CD4-positive, alpha-beta T cell (primary cell): Measurements from ENCODE around the gene CARF. TPM values are rescaled to one million over a fixed set of nuclear protein-coding genes. Genes with fewer than 3 reads are reported as not detected.

Experiments
- ATAC-seq: fragments of 200-7000 bp; cut with Tn5 transposase; one replicate; pipeline ENCODE4 v1.10.0; 2022; ENCODE audit warnings: mild to moderate bottlenecking; ENCODE audit not compliant: poor library complexity
- CTCF ChIA-PET: fragments of 350-600 bp; sonication (Branson Sonifier 250); formaldehyde crosslinking; loops from one replicate; lab custom pipeline; 2021; ENCODE audit warnings: antibody characterized with exemption, inconsistent platforms; lab: Charles Lee
- POLR2A ChIA-PET: fragments of 350-600 bp; sonication (Branson Sonifier 250); formaldehyde crosslinking; loops from one replicate; lab custom pipeline; 2021; ENCODE audit warnings: antibody characterized with exemption, inconsistent platforms; lab: Charles Lee
- DNase-seq, 14 experiments: peaks; one replicate each; pipeline ENCODE4 v3.0.0-alpha.2; 2013 to 2020; ENCODE audit warnings: mixed read lengths in 2 of 14
- H3K27ac ChIP-seq, 2 donors: one replicate each; pipeline versions ENCODE4 v1.5.1 to v1.7.0; 2013; ENCODE audit warnings: low read length in 2 of 2, low read depth in 1 of 2, mild to moderate bottlenecking in 1 of 2
- H3K27me3 ChIP-seq, 2 experiments: 1 replicate in 1 of 2; 2 replicates in 1 of 2; pipeline versions ENCODE4 v1.6.1 to v1.7.0; 2013; ENCODE audit warnings: low read length in 2 of 2, control low read depth in 1 of 2, mild to moderate bottlenecking in 1 of 2, moderate library complexity in 1 of 2; ENCODE audit not compliant: insufficient read depth in 2 of 2, control insufficient read depth in 1 of 2
- H3K36me3 ChIP-seq: one replicate; pipeline ENCODE4 v1.6.1; 2013; ENCODE audit warnings: low read length, control low read depth; ENCODE audit not compliant: insufficient read depth
- H3K4me1 ChIP-seq: one replicate; pipeline ENCODE4 v1.6.1; 2013; ENCODE audit warnings: low read length, control low read depth; ENCODE audit not compliant: insufficient read depth
- H3K4me3 ChIP-seq: one replicate; pipeline ENCODE4 v1.5.1; 2013; ENCODE audit warnings: mild to moderate bottlenecking, low read length, moderate library complexity
- H3K9me3 ChIP-seq, 2 experiments: 1 replicate in 1 of 2; 2 replicates in 1 of 2; pipeline versions ENCODE4 v1.6.1 to v1.7.0; 2013; ENCODE audit warnings: low read length in 2 of 2, mild to moderate bottlenecking in 2 of 2, control low read depth in 1 of 2, moderate library complexity in 1 of 2; ENCODE audit not compliant: control insufficient read depth in 1 of 2, insufficient read depth in 1 of 2
- H3K27ac Mint-ChIP-seq: one replicate; pipeline ENCODE4 v1.8.0; 2020; ENCODE audit warnings: mixed read lengths
- H3K27me3 Mint-ChIP-seq: one replicate; pipeline ENCODE4 v1.8.0; 2021; ENCODE audit warnings: mixed read lengths
- H3K36me3 Mint-ChIP-seq: one replicate; pipeline ENCODE4 v1.8.0; 2021; ENCODE audit warnings: low read depth, mixed read lengths
- H3K4me1 Mint-ChIP-seq: one replicate; pipeline ENCODE4 v1.8.0; 2021; ENCODE audit warnings: low read depth, mixed read lengths
- H3K4me3 Mint-ChIP-seq: one replicate; pipeline ENCODE4 v1.8.0; 2020; ENCODE audit warnings: mild to moderate bottlenecking, mixed read lengths
- H3K9me3 Mint-ChIP-seq: one replicate; pipeline ENCODE4 v1.8.0; 2020; ENCODE audit warnings: mixed read lengths
- intact Hi-C, 2 experiments: fragments of 100-400 bp; cut with DNase I in 1 of 2; cut with micrococcal nuclease in 1 of 2; formaldehyde crosslinking; loops; one replicate each; pipeline versions ENCODE4 v1.15.1 to v1.9.0; 2023 to 2025; cut with DNase I, micrococcal nuclease
- total RNA-seq, 174 experiments: library from RNA in 2 of 174; stranded (reverse) in 2 of 174; gene quantifications; one replicate each; pipeline ENCODE4 v1.2.3 and lab custom pipeline; 2021 to 2026
- TF ChIP-seq, protein P1 (sequence below): fragments of 200-600 bp; IDR thresholded peaks from one replicate; pipeline ENCODE4 v1.8.0; 2022; ENCODE audit warnings: antibody characterized with exemption, mild to moderate bottlenecking

CARF gene
- total RNA-seq, 2 experiments from 2014 or later = 9.0 to 9.6 TPM

GRCh38 chr2:203021991-203022390 lies 109.9 kb downstream of the CARF start:
- no peaks in the 10 kb centered on the region for H3K9me3 ChIP-seq
- ChIA-PET POLR2A (no interaction called here), CTCF (no interaction called here)
- Mint-ChIP-seq H3K4me1 (peaks cover 21% of the 10 kb centered on the region), H3K9me3 (no peaks in the 10 kb centered on the region), H3K27ac (no peak overlapping the region), H3K4me3 (no peak overlapping the region), H3K27me3 (no peaks in the 10 kb centered on the region), H3K36me3 (no peaks in the 10 kb centered on the region)
- no peak overlapping the region for H3K4me3 ChIP-seq
- no peaks in the 10 kb centered on the region for H3K36me3 ChIP-seq
- H3K27me3 ChIP-seq = no peaks in the 10 kb centered on the region
- ATAC-seq (no peak), DNase-seq (no peak)
- TF ChIP-seq, protein P1, sequence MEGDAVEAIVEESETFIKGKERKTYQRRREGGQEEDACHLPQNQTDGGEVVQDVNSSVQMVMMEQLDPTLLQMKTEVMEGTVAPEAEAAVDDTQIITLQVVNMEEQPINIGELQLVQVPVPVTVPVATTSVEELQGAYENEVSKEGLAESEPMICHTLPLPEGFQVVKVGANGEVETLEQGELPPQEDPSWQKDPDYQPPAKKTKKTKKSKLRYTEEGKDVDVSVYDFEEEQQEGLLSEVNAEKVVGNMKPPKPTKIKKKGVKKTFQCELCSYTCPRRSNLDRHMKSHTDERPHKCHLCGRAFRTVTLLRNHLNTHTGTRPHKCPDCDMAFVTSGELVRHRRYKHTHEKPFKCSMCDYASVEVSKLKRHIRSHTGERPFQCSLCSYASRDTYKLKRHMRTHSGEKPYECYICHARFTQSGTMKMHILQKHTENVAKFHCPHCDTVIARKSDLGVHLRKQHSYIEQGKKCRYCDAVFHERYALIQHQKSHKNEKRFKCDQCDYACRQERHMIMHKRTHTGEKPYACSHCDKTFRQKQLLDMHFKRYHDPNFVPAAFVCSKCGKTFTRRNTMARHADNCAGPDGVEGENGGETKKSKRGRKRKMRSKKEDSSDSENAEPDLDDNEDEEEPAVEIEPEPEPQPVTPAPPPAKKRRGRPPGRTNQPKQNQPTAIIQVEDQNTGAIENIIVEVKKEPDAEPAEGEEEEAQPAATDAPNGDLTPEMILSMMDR = no peak
- no peaks in the 10 kb centered on the region for H3K4me1 ChIP-seq
- intact Hi-C loops = no loop called here
- no peak overlapping the region for H3K27ac ChIP-seq

DNA sequence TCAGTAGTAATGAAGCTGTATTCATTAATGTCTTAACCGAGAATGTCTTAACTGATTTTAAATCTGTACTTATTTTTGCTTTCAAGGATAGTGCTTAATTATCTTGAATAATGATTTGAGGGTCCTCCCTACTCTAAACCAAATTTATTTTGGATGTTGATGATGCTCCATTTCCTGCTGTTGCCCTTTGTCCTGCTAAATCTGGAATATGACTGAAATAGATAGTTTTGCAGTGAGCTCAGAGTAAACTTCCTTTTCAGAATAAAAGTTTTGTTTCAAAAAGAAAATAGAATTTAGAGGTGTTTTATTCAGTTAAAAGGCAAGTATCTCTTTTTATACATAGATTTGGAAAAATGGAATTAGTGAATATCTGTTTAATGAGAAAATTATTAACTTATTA lies 110.7 kb downstream of the CARF start:
- Mint-ChIP-seq H3K27me3 (no peaks in the 10 kb centered on the region), H3K27ac (no peak overlapping the region), H3K4me3 (no peak overlapping the region), H3K9me3 (no peaks in the 10 kb centered on the region), H3K4me1 (peaks cover 20% of the 10 kb centered on the region), H3K36me3 (no peaks in the 10 kb centered on the region)
- H3K4me1 ChIP-seq = no peaks in the 10 kb centered on the region
- no peaks in the 10 kb centered on the region for H3K27me3 ChIP-seq
- no peak for DNase-seq
- H3K4me3 ChIP-seq = no peak overlapping the region
- H3K9me3 ChIP-seq = no peaks in the 10 kb centered on the region
- intact Hi-C loops = no loop called here
- no peak for ATAC-seq
- POLR2A ChIA-PET = no interaction called here
- TF ChIP-seq, protein P1 = no peak
- CTCF ChIA-PET = no interaction called here
- no peaks in the 10 kb centered on the region for H3K36me3 ChIP-seq
- H3K27ac ChIP-seq = no peak overlapping the region

GRCh38 chr2:203025592-203025991 lies 113.5 kb downstream of the CARF start:
- ATAC-seq (no peak), DNase-seq (no peak)
- Histone ChIP-seq H3K4me3 (no peak overlapping the region), H3K27ac (no peak overlapping the region), H3K4me1 (no peaks in the 10 kb centered on the region), H3K36me3 (no peaks in the 10 kb centered on the region), H3K27me3 (no peaks in the 10 kb centered on the region), H3K9me3 (no peaks in the 10 kb centered on the region)
- ChIA-PET POLR2A (no interaction called here), CTCF (interaction anchor here (0.6 kb wide), 1 partner anchor 72 kb away, joined by 3 read pairs; no protein-coding TSS in a partner anchor)
- Mint-ChIP-seq H3K27ac (no peak overlapping the region), H3K4me1 (no peaks in the 10 kb centered on the region), H3K36me3 (no peaks in the 10 kb centered on the region), H3K27me3 (no peaks in the 10 kb centered on the region), H3K9me3 (no peaks in the 10 kb centered on the region), H3K4me3 (no peak overlapping the region)
- TF ChIP-seq, protein P1 = no peak
- intact Hi-C loops = no loop called here
